Fibroblast of pulmonary artery (primary cell): ENCODE results near the gene TRIM51.
"Not testable (repeated sequence)": the region's sequence is repeated elsewhere in the genome, so short reads cannot be mapped to it uniquely, and the experiment has no call there.

ENCODE experiments used
- DNase-seq: peaks from one replicate; pipeline ENCODE4 v3.0.0-alpha.2; 2010; ENCODE audit warnings: low read depth
- H3K4me3 ChIP-seq: replicated peaks from 2 replicates; pipeline ENCODE4 v1.5.1; 2011; ENCODE audit warnings: low read depth, mild to moderate bottlenecking, control low read depth, low read length, moderate library complexity
- TF ChIP-seq, protein P1 (sequence below): IDR thresholded peaks from 2 replicates; pipeline ENCODE4 v1.5.1; 2011; ENCODE audit warnings: mild to moderate bottlenecking, control low read depth, low read length, inconsistent platforms; ENCODE audit errors: missing control alignments

TRIM51 gene, protein sequence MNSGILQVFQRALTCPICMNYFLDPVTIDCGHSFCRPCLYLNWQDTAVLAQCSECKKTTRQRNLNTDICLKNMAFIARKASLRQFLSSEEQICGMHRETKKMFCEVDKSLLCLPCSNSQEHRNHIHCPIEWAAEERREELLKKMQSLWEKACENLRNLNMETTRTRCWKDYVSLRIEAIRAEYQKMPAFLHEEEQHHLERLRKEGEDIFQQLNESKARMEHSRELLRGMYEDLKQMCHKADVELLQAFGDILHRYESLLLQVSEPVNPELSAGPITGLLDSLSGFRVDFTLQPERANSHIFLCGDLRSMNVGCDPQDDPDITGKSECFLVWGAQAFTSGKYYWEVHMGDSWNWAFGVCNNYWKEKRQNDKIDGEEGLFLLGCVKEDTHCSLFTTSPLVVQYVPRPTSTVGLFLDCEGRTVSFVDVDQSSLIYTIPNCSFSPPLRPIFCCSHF

DNA sequence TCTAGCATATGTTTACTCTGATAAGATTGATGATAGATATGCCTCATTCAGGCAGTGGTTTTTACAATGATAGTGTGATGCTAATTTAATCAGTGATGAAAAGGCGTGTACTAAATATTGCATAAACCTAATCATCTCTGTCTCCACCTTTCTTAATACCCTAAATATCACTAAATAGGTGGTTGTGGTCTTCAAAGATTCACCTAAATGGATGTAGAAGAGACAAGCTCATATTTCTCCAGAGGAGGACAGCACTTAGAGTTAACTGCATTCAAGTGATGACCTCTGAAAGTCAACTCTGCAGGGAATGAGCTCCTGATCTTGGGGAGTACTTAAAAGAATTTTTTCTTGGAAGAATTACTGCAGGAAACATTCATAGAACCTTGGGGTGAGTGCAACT lies at the start of gene TRIM51:
TSS of gene TRIM51 (plus strand) at position 301 of the 400 bp plus-strand sequence. CDS start 2,132 bp downstream, outside the sequence.
- not testable (repeated sequence) for DNase-seq, H3K4me3 ChIP-seq

GRCh38 chr11:55838452-55838851 lies 44.6 kb upstream of the TRIM51 start, which contains the start of gene OR5D16:
OR5D16 (plus strand) TSS chr11:55838752; CDS start chr11:55838752, 0 bp downstream.
- no peak for DNase-seq
- TF ChIP-seq, protein P1, sequence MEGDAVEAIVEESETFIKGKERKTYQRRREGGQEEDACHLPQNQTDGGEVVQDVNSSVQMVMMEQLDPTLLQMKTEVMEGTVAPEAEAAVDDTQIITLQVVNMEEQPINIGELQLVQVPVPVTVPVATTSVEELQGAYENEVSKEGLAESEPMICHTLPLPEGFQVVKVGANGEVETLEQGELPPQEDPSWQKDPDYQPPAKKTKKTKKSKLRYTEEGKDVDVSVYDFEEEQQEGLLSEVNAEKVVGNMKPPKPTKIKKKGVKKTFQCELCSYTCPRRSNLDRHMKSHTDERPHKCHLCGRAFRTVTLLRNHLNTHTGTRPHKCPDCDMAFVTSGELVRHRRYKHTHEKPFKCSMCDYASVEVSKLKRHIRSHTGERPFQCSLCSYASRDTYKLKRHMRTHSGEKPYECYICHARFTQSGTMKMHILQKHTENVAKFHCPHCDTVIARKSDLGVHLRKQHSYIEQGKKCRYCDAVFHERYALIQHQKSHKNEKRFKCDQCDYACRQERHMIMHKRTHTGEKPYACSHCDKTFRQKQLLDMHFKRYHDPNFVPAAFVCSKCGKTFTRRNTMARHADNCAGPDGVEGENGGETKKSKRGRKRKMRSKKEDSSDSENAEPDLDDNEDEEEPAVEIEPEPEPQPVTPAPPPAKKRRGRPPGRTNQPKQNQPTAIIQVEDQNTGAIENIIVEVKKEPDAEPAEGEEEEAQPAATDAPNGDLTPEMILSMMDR: no peak

GRCh38 chr11:55847453-55847852 lies 35.6 kb upstream of the TRIM51 start:
- TF ChIP-seq, protein P1: no peak
- no peak for DNase-seq
- H3K4me3 ChIP-seq: no peak overlapping the region

More at GRCh38 chr11:55838452-55838851, 44.6 kb upstream of the TRIM51 start, which contains the start of gene OR5D16:
- H3K4me3 ChIP-seq: no peak within 1 kb of the TSS

GRCh38 chr11:55849037-55849436 lies 34.1 kb upstream of the TRIM51 start:
- H3K4me3 ChIP-seq: no peak overlapping the region
- TF ChIP-seq, protein P1: no peak
- no peak for DNase-seq

GRCh38 chr11:55852141-55852540 lies 31.0 kb upstream of the TRIM51 start:
- no peak for DNase-seq
- TF ChIP-seq, protein P1: no peak
- no peak overlapping the region for H3K4me3 ChIP-seq

DNA sequence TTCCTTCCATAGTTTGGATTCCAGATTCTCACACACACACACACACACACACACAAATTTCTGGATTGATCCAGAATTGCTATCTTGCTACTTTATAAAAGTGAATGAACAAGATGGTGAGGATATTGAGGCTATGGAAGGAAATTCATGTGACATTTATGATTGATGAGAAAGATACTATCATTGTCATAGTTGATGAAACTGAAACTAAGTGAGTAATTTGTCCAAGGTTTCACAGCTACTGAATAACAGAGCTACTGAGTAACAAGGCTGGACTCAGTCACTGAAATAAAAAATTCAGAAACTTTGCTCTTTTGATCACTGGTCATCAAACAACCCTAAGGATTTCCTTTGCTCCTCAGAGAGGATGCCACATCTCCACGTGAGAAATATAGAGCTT lies 28.4 kb upstream of the TRIM51 start:
- H3K4me3 ChIP-seq: no peak overlapping the region
- DNase-seq: no peak
- TF ChIP-seq, protein P1: no peak

GRCh38 chr11:55867354-55867753 lies 15.7 kb upstream of the TRIM51 start:
- DNase-seq: not testable (repeated sequence)

DNA sequence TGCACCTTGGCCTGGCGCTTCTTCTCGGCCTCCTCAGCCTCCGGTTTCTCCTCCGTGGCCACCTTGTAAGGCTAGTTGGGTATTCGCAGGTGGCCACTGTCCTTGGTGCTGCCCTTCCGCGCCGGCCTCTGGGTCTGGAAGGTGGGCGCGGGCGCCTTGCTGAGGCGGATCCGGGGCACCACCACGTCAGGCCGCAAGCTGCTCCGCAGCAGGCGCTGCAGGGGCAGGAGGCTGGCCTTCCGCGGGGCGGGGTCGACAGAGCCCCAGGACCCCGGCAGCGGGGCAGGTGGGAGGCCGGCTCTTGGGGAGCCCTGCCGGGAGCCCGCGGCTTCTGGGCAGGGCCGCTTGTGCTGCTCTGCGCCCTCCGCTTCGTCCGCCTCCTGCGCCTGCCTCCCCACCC lies 10.4 kb upstream of the TRIM51 start:
- not testable (repeated sequence) for H3K4me3 ChIP-seq, DNase-seq

More at GRCh38 chr11:55867354-55867753, 15.7 kb upstream of the TRIM51 start:
- not testable (repeated sequence) for H3K4me3 ChIP-seq

- not testable (repeated sequence) for H3K4me3 ChIP-seq, DNase-seq
Measured at GRCh38 chr11:55873146-55873545, 10.0 kb upstream of the TRIM51 start.

- H3K4me3 ChIP-seq, DNase-seq: not testable (repeated sequence)
Measured at GRCh38 chr11:55884995-55885394, 1.9 kb downstream of the TRIM51 start.

DNA sequence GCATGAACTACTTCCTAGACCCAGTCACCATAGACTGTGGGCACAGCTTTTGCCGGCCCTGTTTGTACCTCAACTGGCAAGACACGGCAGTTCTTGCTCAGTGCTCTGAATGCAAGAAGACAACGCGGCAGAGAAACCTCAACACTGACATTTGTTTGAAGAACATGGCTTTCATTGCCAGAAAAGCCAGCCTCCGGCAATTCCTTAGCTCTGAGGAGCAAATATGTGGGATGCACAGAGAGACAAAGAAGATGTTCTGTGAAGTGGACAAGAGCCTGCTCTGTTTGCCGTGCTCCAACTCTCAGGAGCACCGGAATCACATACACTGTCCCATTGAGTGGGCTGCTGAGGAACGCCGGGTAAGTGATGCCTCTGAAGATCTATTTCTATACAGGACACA lies 2.4 kb downstream of the TRIM51 start:
- H3K4me3 ChIP-seq, DNase-seq: not testable (repeated sequence)
